ENCODE measurements around the gene RSU1. TPM values are rescaled to one million over a fixed set of nuclear protein-coding genes. Genes with fewer than 3 reads are reported as not detected.
A peak's percentile ranks its signal among the peaks of the same experiment; 100 is the strongest.

RSU1 gene
- total RNA-seq, 2 donors from 2014 or later: 21.4 to 28.3 TPM

GRCh38 chr10:16640153-16640552, 177.1 kb downstream of the RSU1 start:
- no peak for ATAC-seq
- TF ChIP-seq CTCF (IDR thresholded peaks at IDR 0.05) (no peak), POLR2A (IDR thresholded peaks at IDR 0.05) (no peak)
- 23 to 30% methylated on average over 2 of the region's 2 CpGs for WGBS, 2 donors

GRCh38 chr10:16639471-16639870, 177.8 kb downstream of the RSU1 start:
- intact Hi-C loops (cut with DNase I): no loop called here
- DNase-seq: no peak
- WGBS, 2 donors: 31 to 34% methylated on average over 4 of the region's 4 CpGs

More at GRCh38 chr10:16640153-16640552, 177.1 kb downstream of the RSU1 start:
- Histone ChIP-seq H3K9me3 (no peaks in the 10 kb centered on the region), H3K27me3 (no peaks in the 10 kb centered on the region), H3K27ac (no peak overlapping the region), H3K36me3 (replicated peaks in 1 of 2; ENCODE audit: insufficient read depth in 1 of 2, low read depth in 2 of 2) (no peaks in the 10 kb centered on the region), H3K4me1 (peaks cover 20% of the 10 kb centered on the region), H3K4me3 (no peak overlapping the region)
- intact Hi-C loops (cut with DNase I): no loop called here
- DNase-seq: no peak

GRCh38 chr10:16632996-16633395, 184.2 kb downstream of the RSU1 start:
- Histone ChIP-seq H3K27me3 (no peaks in the 10 kb centered on the region), H3K4me3 (no peak overlapping the region), H3K9me3 (no peaks in the 10 kb centered on the region), H3K4me1 (peaks cover 5% of the 10 kb centered on the region), H3K27ac (no peak overlapping the region), H3K36me3 (replicated peaks in 1 of 2; ENCODE audit: insufficient read depth in 1 of 2, low read depth in 2 of 2) (no peaks in the 10 kb centered on the region)
- intact Hi-C loops (cut with DNase I): no loop called here
- WGBS, 2 donors: 92 to 97% methylated on average over 4 to 5 of the region's 5 CpGs
- TF ChIP-seq POLR2A (IDR thresholded peaks at IDR 0.05): no peak
- TF ChIP-seq CTCF (IDR thresholded peaks at IDR 0.05): no peak
- DNase-seq (no peak), ATAC-seq (no peak)

More at GRCh38 chr10:16639471-16639870, 177.8 kb downstream of the RSU1 start:
- Histone ChIP-seq H3K4me3 (no peak overlapping the region), H3K9me3 (no peaks in the 10 kb centered on the region), H3K27ac (no peak overlapping the region), H3K4me1 (peaks cover 20% of the 10 kb centered on the region), H3K36me3 (replicated peaks in 1 of 2; ENCODE audit: insufficient read depth in 1 of 2, low read depth in 2 of 2) (no peaks in the 10 kb centered on the region), H3K27me3 (no peaks in the 10 kb centered on the region)
- peak; percentile 53 for ATAC-seq
- TF ChIP-seq POLR2A (IDR thresholded peaks at IDR 0.05) (no peak), CTCF (IDR thresholded peaks at IDR 0.05) (no peak)

- ATAC-seq (no peak), DNase-seq (no peak)
- no peak overlapping the region for H3K4me3 ChIP-seq
- peaks cover 5% of the 10 kb centered on the region for H3K4me1 ChIP-seq
- WGBS, 2 donors: 90 to 97% methylated on average over 5 of the region's 5 CpGs
- H3K9me3 ChIP-seq: no peaks in the 10 kb centered on the region
- no peaks in the 10 kb centered on the region for H3K27me3 ChIP-seq
- H3K36me3 ChIP-seq (replicated peaks in 1 of 2; ENCODE audit: insufficient read depth in 1 of 2, low read depth in 2 of 2): no peaks in the 10 kb centered on the region
- no peak overlapping the region for H3K27ac ChIP-seq
- intact Hi-C loops (cut with DNase I): no loop called here
- no peak for TF ChIP-seq POLR2A (IDR thresholded peaks at IDR 0.05)
- TF ChIP-seq CTCF (IDR thresholded peaks at IDR 0.05): no peak
Measured at GRCh38 chr10:16626697-16627096, 190.5 kb downstream of the RSU1 start.

- Histone ChIP-seq H3K4me3 (no peak overlapping the region), H3K27ac (no peak overlapping the region), H3K4me1 (no peaks in the 10 kb centered on the region), H3K36me3 (replicated peaks in 1 of 2; ENCODE audit: insufficient read depth in 1 of 2, low read depth in 2 of 2) (no peaks in the 10 kb centered on the region), H3K9me3 (no peaks in the 10 kb centered on the region), H3K27me3 (no peaks in the 10 kb centered on the region)
- DNase-seq (no peak), ATAC-seq (no peak)
- no peak for TF ChIP-seq POLR2A (IDR thresholded peaks at IDR 0.05)
- no peak for TF ChIP-seq CTCF (IDR thresholded peaks at IDR 0.05)
- intact Hi-C loops (cut with DNase I): no loop called here
- 86 to 87% methylated on average over 2 of the region's 2 CpGs for WGBS, 2 donors
Measured at GRCh38 chr10:16612981-16613355, 204.3 kb downstream of the RSU1 start.
